K562 (cell line): ENCODE results near the gene ENHO. TPM values are rescaled to one million over a fixed set of nuclear protein-coding genes. Genes with fewer than 3 reads are reported as not detected.

ENCODE experiments used
- ATAC-seq: fragments of 200-7000 bp; cut with Tn5 transposase; 3 replicates; pipeline ENCODE4 v1.9.1; 2020; ENCODE audit warnings: moderate library complexity
- BruUV-seq: library from RNA; stranded (reverse); fragments of 400-500 nt; replicated peaks from 2 replicates; lab custom pipeline; 2021; lab: Mats Ljungman, UMichigan
- CTCF ChIA-PET: fragments of 300-600 bp; formaldehyde crosslinking; extraction: SDS; loops from one replicate; lab custom pipeline; 2021; ENCODE audit warnings: low intra/inter-chr PET ratio; lab: Yijun Ruan, JAX
- POLR2A ChIA-PET: fragments of 300-600, 350-650 bp; sonication (Branson Sonifier 250); formaldehyde crosslinking; extraction: SDS; loops from one replicate; lab custom pipeline; 2021; ENCODE audit warnings: antibody characterized with exemption, inconsistent platforms; lab: Yijun Ruan, JAX
- DNase-seq, 4 experiments: peaks; one replicate each; pipeline versions ENCODE4 v3.0.0 to v3.0.0-alpha.2; 2011 to 2018; ENCODE audit warnings: low spot score in 3 of 4, mixed read lengths in 3 of 4; ENCODE audit errors: extremely low read depth in 1 of 4
- FAIRE-seq: peaks from 2 replicates; lab custom pipeline; 2011; peaks lifted over from hg19 to GRCh38; lab: Jason Lieb, UNC
- H2AFZ ChIP-seq: 2 replicates; pipeline ENCODE4 v1.6.0; 2011; ENCODE audit warnings: low read depth, low read length, control low read depth, inconsistent platforms
- H3K27ac ChIP-seq: fragments of 200-600 bp; 3 replicates; pipeline ENCODE4 v1.8.0; 2011; ENCODE audit warnings: low read depth, mild to moderate bottlenecking, control low read depth, inconsistent platforms, low read length, moderate library complexity, mixed read lengths; ENCODE audit errors: extremely low read depth
- H3K27me3 ChIP-seq, 2 experiments: fragments of 300-600 bp in 1 of 2; 2 replicates in 1 of 2; 3 replicates in 1 of 2; pipeline versions ENCODE4 v1.6.0 to v1.8.0; 2011; ENCODE audit warnings: inconsistent platforms in 2 of 2, low read length in 2 of 2, mild to moderate bottlenecking in 1 of 2, mixed read lengths in 1 of 2, moderate library complexity in 1 of 2; ENCODE audit not compliant: control insufficient read depth in 2 of 2, insufficient read depth in 2 of 2
- H3K36me3 ChIP-seq: fragments of 300-600 bp; 3 replicates; pipeline ENCODE4 v1.8.0; 2011; ENCODE audit warnings: mild to moderate bottlenecking, low read length, inconsistent platforms; ENCODE audit not compliant: control insufficient read depth, insufficient read depth
- H3K4me1 ChIP-seq, 2 experiments: fragments of 200-600 bp in 1 of 2; replicated peaks in 1 of 2; 2 replicates in 1 of 2; 3 replicates in 1 of 2; pipeline versions ENCODE4 v1.5.1 to v1.8.0; 2011; ENCODE audit warnings: inconsistent platforms in 2 of 2, low read length in 2 of 2, mild to moderate bottlenecking in 1 of 2, mixed read lengths in 1 of 2, moderate library complexity in 1 of 2; ENCODE audit not compliant: control insufficient read depth in 2 of 2, insufficient read depth in 2 of 2
- H3K4me2 ChIP-seq: 2 replicates; pipeline ENCODE4 v1.6.1; 2011; ENCODE audit warnings: low read length, control low read depth, inconsistent platforms, mixed read lengths; ENCODE audit not compliant: insufficient read depth
- H3K4me3 ChIP-seq: fragments of 200-600 bp; sonication (generic), shearing (Covaris generic); 2 replicates; pipeline ENCODE4 v1.5.1; 2016; ENCODE audit warnings: control low read depth, inconsistent platforms
- H3K79me2 ChIP-seq: fragments of 200-600 bp; 3 replicates; pipeline ENCODE4 v1.8.0; 2011; ENCODE audit warnings: low read length, inconsistent platforms; ENCODE audit not compliant: control insufficient read depth, insufficient read depth
- H3K9ac ChIP-seq, 2 experiments: 2 replicates each; pipeline versions ENCODE4 v1.6.0 to v1.6.1; 2011; ENCODE audit warnings: low read depth in 2 of 2, low read length in 2 of 2, control low read depth in 1 of 2, inconsistent platforms in 1 of 2, mild to moderate bottlenecking in 1 of 2, mixed read lengths in 1 of 2; ENCODE audit not compliant: insufficient read depth in 1 of 2
- H3K9me1 ChIP-seq: one replicate; pipeline ENCODE4 v1.6.0; 2011; ENCODE audit warnings: inconsistent platforms, mild to moderate bottlenecking, low read length, moderate library complexity; ENCODE audit not compliant: control insufficient read depth, insufficient read depth
- H3K9me3 ChIP-seq: replicated peaks from 2 replicates; pipeline ENCODE4 v1.5.1; 2011; ENCODE audit warnings: low read depth, low read length, inconsistent platforms; ENCODE audit not compliant: control insufficient read depth, insufficient read depth
- H4K20me1 ChIP-seq: replicated peaks from 2 replicates; pipeline ENCODE4 v1.6.1; 2011; ENCODE audit warnings: low read length, inconsistent platforms, mixed read lengths; ENCODE audit not compliant: control insufficient read depth, insufficient read depth
- FOXM1 ChIP-seq, 2 experiments: fragments of 450-650 bp in 1 of 2; sonication (generic) in 1 of 2; formaldehyde crosslinking in 1 of 2; IDR thresholded peaks; 2 replicates each; pipeline versions ENCODE4 v1.6.1 to v1.9.0; 2017 to 2022; ENCODE audit warnings: low read depth in 2 of 2, mild to moderate bottlenecking in 2 of 2, missing genetic modification reagents in 1 of 2, moderate library complexity in 1 of 2
- HMG20B ChIP-seq: fragments of 250-450 bp; sonication (Bioruptor Pico); IDR thresholded peaks from 2 replicates; pipeline ENCODE4 v1.5.0; 2021; ENCODE audit warnings: mild to moderate bottlenecking
- NEUROD1 ChIP-seq: fragments of 150-350 bp; IDR thresholded peaks from 2 replicates; pipeline ENCODE4 v1.6.1; 2014; ENCODE audit warnings: borderline replicate concordance, low read length, low read depth; ENCODE audit not compliant: partially characterized antibody
- POLR3A ChIP-seq: IDR thresholded peaks from 2 replicates; pipeline ENCODE4 v1.6.1; 2011; ENCODE audit warnings: borderline replicate concordance, mild to moderate bottlenecking, moderate library complexity; ENCODE audit not compliant: insufficient read length, insufficient read depth; ENCODE audit errors: extremely low read depth
- TSC22D4 ChIP-seq: fragments of 450-650 bp; IDR thresholded peaks from 2 replicates; pipeline ENCODE4 v1.6.1; 2016; ENCODE audit warnings: missing genetic modification characterization, missing biosample characterization, control low read depth
- ZNF384 ChIP-seq: IDR thresholded peaks from 2 replicates; pipeline ENCODE4 v1.6.1; 2012; ENCODE audit warnings: low read depth, low read length, improper control_type of control experiment
- ZNF586 ChIP-seq: fragments of 450-650 bp; formaldehyde crosslinking; conservative IDR thresholded peaks from 2 replicates; pipeline ENCODE4 v1.4.0; 2020; ENCODE audit warnings: mild to moderate bottlenecking, moderate library complexity
- WGBS: fragments of 100-300 bp; shearing (Covaris generic); methylation state at CpG from one replicate; pipeline ENCODE4 v1.1.6; 2016; ENCODE audit warnings: low coverage, mixed read lengths; ENCODE audit not compliant: insufficient coverage; ENCODE audit errors: missing lambda C conversion rate; 5-methylcytosine and 5-hydroxymethylcytosine counted together
- in situ Hi-C: fragments of 300-500 bp; cut with MboI; formaldehyde crosslinking; loops from 4 replicates; pipeline ENCODE4 v1.15.0; 2018; ENCODE audit warnings: inconsistent platforms, mixed read lengths
- intact Hi-C: fragments of 100-400 bp; cut with micrococcal nuclease; formaldehyde crosslinking; loops from 2 replicates; pipeline ENCODE4 v1.14.2; 2022
- polyA plus RNA-seq, 8 experiments: library from polyadenylated mRNA; depleted of rRNA in 4 of 8; stranded (reverse) in 5 of 8; unstranded in 3 of 8; fragments of >200 nt; fragmentation: Nextera tagmentation in 2 of 8; fragmentation: Illumina TruSeq in 1 of 8; extraction: Ambion mirVana in 2 of 8; extraction: Trizol in 1 of 8; gene quantifications; 2 replicates each; pipeline versions ENCODE4 v1.2.1 to v1.2.3, GENCODE V29; 2011 to 2014; ENCODE audit warnings: inconsistent platforms in 1 of 8, missing spikeins in 1 of 8
- total RNA-seq, 7 experiments: library from RNA; depleted of rRNA in 6 of 7; stranded (reverse); fragments of >200 nt in 6 of 7; fragmentation: Illumina TruSeq in 2 of 7; extraction: Trizol in 2 of 7; gene quantifications; 2 replicates each; pipeline versions ENCODE4 v1.2.1 to v1.2.3, GENCODE V29; 2011 to 2021; ENCODE audit warnings: low replicate concordance in 1 of 7
- TF ChIP-seq, protein P1 (sequence below): fragments of 250-450 bp; sonication (Bioruptor Pico); IDR thresholded peaks from 2 replicates; pipeline ENCODE4 v1.4.0; 2020; ENCODE audit warnings: mild to moderate bottlenecking, moderate library complexity
- TF ChIP-seq, protein P2 (sequence below): fragments of 200-800 bp; sonication (Bioruptor generic); IDR thresholded peaks from 2 replicates; pipeline ENCODE4 v1.6.1; 2017; ENCODE audit warnings: missing genetic modification characterization, missing compliant biosample characterization
- TF ChIP-seq, protein P3 (sequence below), 2 experiments: IDR thresholded peaks; 2 replicates each; pipeline ENCODE4 v1.6.1; 2011; ENCODE audit warnings: borderline replicate concordance in 1 of 2, control low read depth in 1 of 2, low read depth in 1 of 2, low read length in 1 of 2, mild to moderate bottlenecking in 1 of 2, mixed read lengths in 1 of 2, moderate library complexity in 1 of 2; ENCODE audit not compliant: insufficient read depth in 1 of 2, insufficient read length in 1 of 2, poor library complexity in 1 of 2, severe bottlenecking in 1 of 2; ENCODE audit errors: extremely low read depth in 1 of 2
- TF ChIP-seq, protein P4 (sequence below): fragments of 250-450 bp; sonication (Bioruptor Pico); IDR thresholded peaks from 2 replicates; pipeline ENCODE4 v1.4.0; 2020

Gene ENHO
- total and polyA plus RNA-seq, 9 of the 15 experiments (the other 6 are each of a cell fraction or from before 2014, with no cell fraction given): 0.24 TPM; not detected in 8

DNA sequence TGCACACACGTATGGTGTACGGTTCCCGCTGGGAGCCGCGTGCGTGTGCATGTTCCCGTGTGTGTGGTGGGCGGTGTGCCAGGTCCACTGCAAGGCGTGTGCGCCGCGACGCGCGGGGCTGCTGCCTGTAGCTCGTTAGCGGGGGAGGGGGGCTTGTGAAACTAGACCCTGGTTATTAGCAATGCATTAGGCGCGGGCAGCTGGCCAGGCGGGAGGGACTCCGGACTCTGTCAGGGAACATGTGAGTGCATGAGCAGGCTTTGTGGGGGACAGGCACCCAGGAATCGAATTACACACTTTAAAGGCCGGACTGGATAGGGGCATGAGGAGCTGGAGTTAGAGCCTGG, 32.2 kb upstream of the ENHO start:
- Histone ChIP-seq H3K4me1 (peaks cover 0 to 5% of the 10 kb centered on the region in 2 experiments; a peak in 2 of 5 replicates), H3K9me3 (no peaks in the 10 kb centered on the region), H3K9ac (no peak overlapping the region), H3K4me3 (no peak overlapping the region), H3K79me2 (no peaks in the 10 kb centered on the region), H3K36me3 (no peaks in the 10 kb centered on the region), H4K20me1 (no peaks in the 10 kb centered on the region), H3K27me3 (peaks cover 0 to 60% of the 10 kb centered on the region in 2 experiments; a peak in 4 of 5 replicates), H2AFZ (no peak overlapping the region), H3K9me1 (no peaks in the 10 kb centered on the region), H3K4me2 (no peak overlapping the region), H3K27ac (no peak overlapping the region)
- in situ Hi-C loops (no loop called here), intact Hi-C loops (no loop called here)
- FAIRE-seq (no peak), DNase-seq (no peak), ATAC-seq (no peak)
- WGBS: 2% methylated on average over 15 of the region's 23 CpGs
- TF ChIP-seq ZNF586 (CRISPR knock-in tag) (no peak), POLR3A (no peak), FOXM1 (IDR thresholded peaks at IDR 0.05; ENCODE audit: low read depth) (no peak), FOXM1 (CRISPR knock-in tag; IDR thresholded peaks at IDR 0.05; ENCODE audit: low read depth) (no peak), ZNF384 (no peak), TSC22D4 (tag) (no peak), HMG20B (CRISPR knock-in tag) (no peak), NEUROD1 (no peak)
- TF ChIP-seq, protein P1, sequence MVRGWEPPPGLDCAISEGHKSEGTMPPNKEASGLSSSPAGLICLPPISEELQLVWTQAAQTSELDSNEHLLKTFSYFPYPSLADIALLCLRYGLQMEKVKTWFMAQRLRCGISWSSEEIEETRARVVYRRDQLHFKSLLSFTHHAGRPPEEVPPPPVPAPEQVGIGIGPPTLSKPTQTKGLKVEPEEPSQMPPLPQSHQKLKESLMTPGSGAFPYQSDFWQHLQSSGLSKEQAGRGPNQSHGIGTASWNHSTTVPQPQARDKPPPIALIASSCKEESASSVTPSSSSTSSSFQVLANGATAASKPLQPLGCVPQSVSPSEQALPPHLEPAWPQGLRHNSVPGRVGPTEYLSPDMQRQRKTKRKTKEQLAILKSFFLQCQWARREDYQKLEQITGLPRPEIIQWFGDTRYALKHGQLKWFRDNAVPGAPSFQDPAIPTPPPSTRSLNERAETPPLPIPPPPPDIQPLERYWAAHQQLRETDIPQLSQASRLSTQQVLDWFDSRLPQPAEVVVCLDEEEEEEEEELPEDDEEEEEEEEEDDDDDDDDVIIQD: no peak
- TF ChIP-seq, protein P2, sequence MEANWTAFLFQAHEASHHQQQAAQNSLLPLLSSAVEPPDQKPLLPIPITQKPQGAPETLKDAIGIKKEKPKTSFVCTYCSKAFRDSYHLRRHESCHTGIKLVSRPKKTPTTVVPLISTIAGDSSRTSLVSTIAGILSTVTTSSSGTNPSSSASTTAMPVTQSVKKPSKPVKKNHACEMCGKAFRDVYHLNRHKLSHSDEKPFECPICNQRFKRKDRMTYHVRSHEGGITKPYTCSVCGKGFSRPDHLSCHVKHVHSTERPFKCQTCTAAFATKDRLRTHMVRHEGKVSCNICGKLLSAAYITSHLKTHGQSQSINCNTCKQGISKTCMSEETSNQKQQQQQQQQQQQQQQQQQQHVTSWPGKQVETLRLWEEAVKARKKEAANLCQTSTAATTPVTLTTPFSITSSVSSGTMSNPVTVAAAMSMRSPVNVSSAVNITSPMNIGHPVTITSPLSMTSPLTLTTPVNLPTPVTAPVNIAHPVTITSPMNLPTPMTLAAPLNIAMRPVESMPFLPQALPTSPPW: no peak
- TF ChIP-seq, protein P3, sequence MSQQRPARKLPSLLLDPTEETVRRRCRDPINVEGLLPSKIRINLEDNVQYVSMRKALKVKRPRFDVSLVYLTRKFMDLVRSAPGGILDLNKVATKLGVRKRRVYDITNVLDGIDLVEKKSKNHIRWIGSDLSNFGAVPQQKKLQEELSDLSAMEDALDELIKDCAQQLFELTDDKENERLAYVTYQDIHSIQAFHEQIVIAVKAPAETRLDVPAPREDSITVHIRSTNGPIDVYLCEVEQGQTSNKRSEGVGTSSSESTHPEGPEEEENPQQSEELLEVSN (IDR thresholded peaks at IDR 0.05; ENCODE audit: borderline replicate concordance in 1 of 2, extremely low read depth in 1 of 2, insufficient read depth in 1 of 2, insufficient read length in 1 of 2, low read depth in 1 of 2, low read length in 1 of 2, poor library complexity in 1 of 2, severe bottlenecking in 1 of 2): no peak
- TF ChIP-seq, protein P4, sequence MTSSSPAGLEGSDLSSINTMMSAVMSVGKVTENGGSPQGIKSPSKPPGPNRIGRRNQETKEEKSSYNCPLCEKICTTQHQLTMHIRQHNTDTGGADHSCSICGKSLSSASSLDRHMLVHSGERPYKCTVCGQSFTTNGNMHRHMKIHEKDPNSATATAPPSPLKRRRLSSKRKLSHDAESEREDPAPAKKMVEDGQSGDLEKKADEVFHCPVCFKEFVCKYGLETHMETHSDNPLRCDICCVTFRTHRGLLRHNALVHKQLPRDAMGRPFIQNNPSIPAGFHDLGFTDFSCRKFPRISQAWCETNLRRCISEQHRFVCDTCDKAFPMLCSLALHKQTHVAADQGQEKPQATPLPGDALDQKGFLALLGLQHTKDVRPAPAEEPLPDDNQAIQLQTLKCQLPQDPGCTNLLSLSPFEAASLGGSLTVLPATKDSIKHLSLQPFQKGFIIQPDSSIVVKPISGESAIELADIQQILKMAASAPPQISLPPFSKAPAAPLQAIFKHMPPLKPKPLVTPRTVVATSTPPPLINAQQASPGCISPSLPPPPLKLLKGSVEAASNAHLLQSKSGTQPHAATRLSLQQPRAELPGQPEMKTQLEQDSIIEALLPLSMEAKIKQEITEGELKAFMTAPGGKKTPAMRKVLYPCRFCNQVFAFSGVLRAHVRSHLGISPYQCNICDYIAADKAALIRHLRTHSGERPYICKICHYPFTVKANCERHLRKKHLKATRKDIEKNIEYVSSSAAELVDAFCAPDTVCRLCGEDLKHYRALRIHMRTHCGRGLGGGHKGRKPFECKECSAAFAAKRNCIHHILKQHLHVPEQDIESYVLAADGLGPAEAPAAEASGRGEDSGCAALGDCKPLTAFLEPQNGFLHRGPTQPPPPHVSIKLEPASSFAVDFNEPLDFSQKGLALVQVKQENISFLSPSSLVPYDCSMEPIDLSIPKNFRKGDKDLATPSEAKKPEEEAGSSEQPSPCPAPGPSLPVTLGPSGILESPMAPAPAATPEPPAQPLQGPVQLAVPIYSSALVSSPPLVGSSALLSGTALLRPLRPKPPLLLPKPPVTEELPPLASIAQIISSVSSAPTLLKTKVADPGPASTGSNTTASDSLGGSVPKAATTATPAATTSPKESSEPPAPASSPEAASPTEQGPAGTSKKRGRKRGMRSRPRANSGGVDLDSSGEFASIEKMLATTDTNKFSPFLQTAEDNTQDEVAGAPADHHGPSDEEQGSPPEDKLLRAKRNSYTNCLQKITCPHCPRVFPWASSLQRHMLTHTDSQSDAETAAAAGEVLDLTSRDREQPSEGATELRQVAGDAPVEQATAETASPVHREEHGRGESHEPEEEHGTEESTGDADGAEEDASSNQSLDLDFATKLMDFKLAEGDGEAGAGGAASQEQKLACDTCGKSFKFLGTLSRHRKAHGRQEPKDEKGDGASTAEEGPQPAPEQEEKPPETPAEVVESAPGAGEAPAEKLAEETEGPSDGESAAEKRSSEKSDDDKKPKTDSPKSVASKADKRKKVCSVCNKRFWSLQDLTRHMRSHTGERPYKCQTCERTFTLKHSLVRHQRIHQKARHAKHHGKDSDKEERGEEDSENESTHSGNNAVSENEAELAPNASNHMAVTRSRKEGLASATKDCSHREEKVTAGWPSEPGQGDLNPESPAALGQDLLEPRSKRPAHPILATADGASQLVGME (CRISPR knock-in tag): no peak
- ChIA-PET POLR2A (no interaction called here), CTCF (no interaction called here)
- no TSS peak for BruUV-seq
